NT2/D1 (cell line): Measurements from ENCODE around the gene YKT6.

ENCODE experiments used
- DNase-seq: peaks from one replicate; pipeline ENCODE4 v3.0.0-alpha.2; 2011; ENCODE audit warnings: low read depth, low spot score
- H3K27me3 ChIP-seq: 2 replicates; pipeline ENCODE4 v1.6.0; 2011; ENCODE audit warnings: mild to moderate bottlenecking; ENCODE audit not compliant: insufficient read length, insufficient read depth
- H3K36me3 ChIP-seq: 2 replicates; pipeline ENCODE4 v1.6.1; 2011; ENCODE audit warnings: mild to moderate bottlenecking, low read length, mixed read lengths; ENCODE audit not compliant: insufficient read depth, insufficient read length
- H3K4me1 ChIP-seq: 2 replicates; pipeline ENCODE4 v1.5.1; 2011; ENCODE audit not compliant: insufficient read depth, insufficient read length
- H3K4me3 ChIP-seq: 2 replicates; pipeline ENCODE4 v1.5.1; 2011; ENCODE audit warnings: low read depth; ENCODE audit not compliant: insufficient read length
- H3K9ac ChIP-seq: 2 replicates; pipeline ENCODE4 v1.6.0; 2011; ENCODE audit warnings: low read depth; ENCODE audit not compliant: insufficient read length
- H3K9me3 ChIP-seq: 2 replicates; pipeline ENCODE4 v1.5.1; 2011; ENCODE audit warnings: mild to moderate bottlenecking, low read length; ENCODE audit not compliant: insufficient read depth
- SUZ12 ChIP-seq: IDR thresholded peaks from 2 replicates; pipeline ENCODE4 v1.6.1; 2011; ENCODE audit not compliant: insufficient read length, insufficient read depth; ENCODE audit errors: extremely low read depth
- YY1 ChIP-seq: IDR thresholded peaks from 2 replicates; pipeline ENCODE4 v1.6.1; 2011; ENCODE audit not compliant: insufficient read length, insufficient read depth
- ZNF274 ChIP-seq: IDR thresholded peaks from 2 replicates; pipeline ENCODE4 v1.6.1; 2011; ENCODE audit warnings: mild to moderate bottlenecking, low read depth, low read length

The YKT6 gene

GRCh38 chr7:44224974-44225565 lies 24.3 kb downstream of the YKT6 start:
- TF ChIP-seq YY1 (no peak), ZNF274 (no peak), SUZ12 (no peak)
- Histone ChIP-seq H3K4me1 (peaks cover 18% of the 10 kb centered on the region), H3K27me3 (no peaks in the 10 kb centered on the region), H3K36me3 (no peaks in the 10 kb centered on the region), H3K9ac (no peak overlapping the region), H3K4me3 (no peak overlapping the region), H3K9me3 (no peaks in the 10 kb centered on the region)
- DNase-seq, result no peak

GRCh38 chr7:44225566-44226395 lies 25.0 kb downstream of the YKT6 start:
- no peak overlapping the region for H3K9ac ChIP-seq
- DNase-seq, result no peak
- H3K4me1 ChIP-seq, result peaks cover 15% of the 10 kb centered on the region
- no peaks in the 10 kb centered on the region for H3K27me3 ChIP-seq
- H3K36me3 ChIP-seq, result no peaks in the 10 kb centered on the region
- no peaks in the 10 kb centered on the region for H3K9me3 ChIP-seq
- no peak for TF ChIP-seq SUZ12
- no peak for TF ChIP-seq ZNF274
- no peak for TF ChIP-seq YY1
- no peak overlapping the region for H3K4me3 ChIP-seq

- Histone ChIP-seq H3K27me3 (no peaks in the 10 kb centered on the region), H3K4me1 (peaks cover 14% of the 10 kb centered on the region), H3K36me3 (no peaks in the 10 kb centered on the region), H3K9ac (no peak overlapping the region), H3K9me3 (no peaks in the 10 kb centered on the region), H3K4me3 (no peak overlapping the region)
- DNase-seq, result no peak
- TF ChIP-seq YY1 (no peak), ZNF274 (no peak), SUZ12 (no peak)
These were observed 25.6 kb downstream of the YKT6 start for GRCh38 chr7:44226396-44226753.

GRCh38 chr7:44227911-44228310 lies 27.1 kb downstream of the YKT6 start:
- TF ChIP-seq SUZ12 (no peak), YY1 (no peak), ZNF274 (no peak)
- no peak for DNase-seq
- Histone ChIP-seq H3K4me3 (no peak overlapping the region), H3K36me3 (no peaks in the 10 kb centered on the region), H3K9me3 (no peaks in the 10 kb centered on the region), H3K27me3 (no peaks in the 10 kb centered on the region), H3K9ac (no peak overlapping the region), H3K4me1 (peaks cover 17% of the 10 kb centered on the region)

GRCh38 chr7:44228571-44229350 lies 28.0 kb downstream of the YKT6 start:
- no peak for DNase-seq
- H3K4me1 ChIP-seq, result peaks cover 15% of the 10 kb centered on the region

GRCh38 chr7:44229546-44230105 lies 28.8 kb downstream of the YKT6 start:
- Histone ChIP-seq H3K4me3 (no peak overlapping the region), H3K36me3 (no peaks in the 10 kb centered on the region), H3K9ac (no peak overlapping the region), H3K27me3 (no peaks in the 10 kb centered on the region), H3K4me1 (peaks cover 10% of the 10 kb centered on the region), H3K9me3 (no peaks in the 10 kb centered on the region)
- DNase-seq, result no peak
- no peak for TF ChIP-seq SUZ12
- no peak for TF ChIP-seq YY1
- TF ChIP-seq ZNF274, result no peak

More at GRCh38 chr7:44228571-44229350, 28.0 kb downstream of the YKT6 start:
- Histone ChIP-seq H3K36me3 (no peaks in the 10 kb centered on the region), H3K9ac (no peak overlapping the region), H3K9me3 (no peaks in the 10 kb centered on the region), H3K4me3 (no peak overlapping the region), H3K27me3 (no peaks in the 10 kb centered on the region)
- TF ChIP-seq SUZ12 (no peak), YY1 (no peak), ZNF274 (no peak)

- Histone ChIP-seq H3K9ac (no peak overlapping the region), H3K36me3 (no peaks in the 10 kb centered on the region), H3K9me3 (no peaks in the 10 kb centered on the region), H3K4me3 (no peak overlapping the region), H3K4me1 (peaks cover 11% of the 10 kb centered on the region), H3K27me3 (no peaks in the 10 kb centered on the region)
- DNase-seq, result no peak
- TF ChIP-seq YY1, result no peak
- no peak for TF ChIP-seq SUZ12
- TF ChIP-seq ZNF274, result no peak
These were observed 29.5 kb downstream of the YKT6 start for GRCh38 chr7:44230286-44230685.
